ENCODE measurements around the gene UPK1A. TPM values are rescaled to one million over a fixed set of nuclear protein-coding genes. Genes with fewer than 3 reads are reported as not detected.

Gene UPK1A
- total and polyA plus RNA-seq, 2 of the 8 experiments (the other 6 are each of a cell fraction or from before 2014, with no cell fraction given): 0.56 to 9.9 TPM

- DNase-seq (ENCODE audit: low read depth in 1 of 2, low spot score in 2 of 2): peak in 1 of 2 experiments; percentile 80
- CTCF ChIA-PET (ENCODE audit: partially characterized antibody): interaction anchor here (3.6 to 8.4 kb wide), 2 partner anchors 11 kb away, joined by 20 to 67 read pairs; no protein-coding TSS in a partner anchor
- TF ChIP-seq KDM5A (IDR thresholded peaks at IDR 0.05; ENCODE audit: low read length) (no peak), KDM4A (IDR thresholded peaks at IDR 0.05; ENCODE audit: low read depth, low read length, severe bottlenecking) (no peak), ASH2L (IDR thresholded peaks at IDR 0.05; ENCODE audit: low read length) (no peak), POU5F1 (IDR thresholded peaks at IDR 0.05; ENCODE audit: low read depth, low read length) (no peak), MAFK (IDR thresholded peaks at IDR 0.05; ENCODE audit: low read depth, low read length) (no peak), SP1 (IDR thresholded peaks at IDR 0.05; ENCODE audit: low read depth, low read length) (0 out of 2 replicates have a peak, but pooled peaks have one; percentile 33), GABPA (IDR thresholded peaks at IDR 0.05; ENCODE audit: borderline replicate concordance, insufficient read depth, low read length) (no peak), E2F6 (IDR thresholded peaks at IDR 0.05) (peak; percentile 100), JUND (IDR thresholded peaks at IDR 0.05; ENCODE audit: low read length) (no peak), RNF2 (IDR thresholded peaks at IDR 0.05; ENCODE audit: borderline replicate concordance, low read depth, low read length, missing control alignments, poor library complexity, severe bottlenecking) (peak; percentile 67), POLR2AphosphoS5 (IDR thresholded peaks at IDR 0.05; ENCODE audit: low read depth, low read length) (peak; percentile 15; the same call in 1 of the 2 replicates), RFX5 (IDR thresholded peaks at IDR 0.05; ENCODE audit: borderline replicate concordance, low read depth, low read length) (no peak), JUN (IDR thresholded peaks at IDR 0.05; ENCODE audit: low read depth, low read length) (no peak)
Measured at GRCh38 chr19:35704218-35704617, 37.9 kb downstream of the UPK1A start, which contains the start of gene ZBTB32. Gene ZBTB32, plus strand, starts transcription at chr19:35704558. Its CDS starts 10,069 bp downstream, at chr19:35714627.

More at GRCh38 chr19:35704218-35704617, 37.9 kb downstream of the UPK1A start, which contains the start of gene ZBTB32:
- 52% methylated on average over 18 of the region's 24 CpGs; no CpG with 5 or more reads in 1 of the 2 experiments for WGBS, 2 experiments (ENCODE audit: extremely low coverage in 1 of 2, insufficient coverage in 1 of 2, insufficient read length in 1 of 2, insufficient replicate concordance in 2 of 2, low coverage in 1 of 2, low lambda C conversion rate in 2 of 2, missing lambda C conversion rate in 1 of 2)
- no peak within 1 kb of the TSS; the same call in 1 of the 2 replicates for H4K8ac ChIP-seq (ENCODE audit: extremely low read depth, insufficient read depth, low read length)
- no peak within 1 kb of the TSS for H2BK20ac ChIP-seq (ENCODE audit: low read length)
- no peak within 1 kb of the TSS for H2BK120ac ChIP-seq (replicated peaks; ENCODE audit: low read depth, low read length)
- H3K4me1 ChIP-seq (replicated peaks in 1 of 4; ENCODE audit: control insufficient read depth in 3 of 4, insufficient read depth in 4 of 4, low read length in 3 of 4): peaks cover 0 to 4% (median 3%) of the 10 kb centered on the region in 4 experiments; a peak in 4 of 7 replicates
- H2BK5ac ChIP-seq (ENCODE audit: low read depth, low read length): no peak within 1 kb of the TSS
- no peak within 1 kb of the TSS for H3K4ac ChIP-seq (replicated peaks; ENCODE audit: insufficient read length, low read depth, low read length)
- H3K14ac ChIP-seq (ENCODE audit: insufficient read length): no peak within 1 kb of the TSS
- no peak within 1 kb of the TSS for H4K91ac ChIP-seq (replicated peaks; ENCODE audit: insufficient read length, low read length)
- no peak within 1 kb of the TSS for H3K18ac ChIP-seq (ENCODE audit: extremely low read depth, low read length)
- H3K79me1 ChIP-seq (ENCODE audit: low read depth, low read length): no peaks in the 10 kb centered on the region
- no peak within 1 kb of the TSS; a peak in 1 of 4 replicates for H3K4me2 ChIP-seq (ENCODE audit: insufficient read depth in 1 of 2, low read depth in 2 of 2, low read length in 2 of 2)
- no peak within 1 kb of the TSS for H4K5ac ChIP-seq (ENCODE audit: insufficient read length, low read depth, low read length)
- no peak within 1 kb of the TSS for H3K9ac ChIP-seq (replicated peaks in 1 of 4; ENCODE audit: extremely low read depth in 1 of 4, low read depth in 3 of 4, low read length in 3 of 4)
- no peaks in the 10 kb centered on the region for H4K20me1 ChIP-seq (replicated peaks in 1 of 2; ENCODE audit: control insufficient read depth in 1 of 2, insufficient read depth in 2 of 2, low read length in 2 of 2)
- H3K36me3 ChIP-seq (ENCODE audit: control insufficient read depth in 2 of 4, insufficient read depth in 4 of 4, low read length in 3 of 4): no peaks in the 10 kb centered on the region; a peak in 1 of 8 replicates
- no peaks in the 10 kb centered on the region for H3K79me2 ChIP-seq (ENCODE audit: control insufficient read depth in 1 of 2, insufficient read depth in 2 of 2, low read length in 2 of 2)
- no peak within 1 kb of the TSS for H2AFZ ChIP-seq (ENCODE audit: low read length)
- POLR2A ChIA-PET (ENCODE audit: partially characterized antibody): interaction anchor here (0.7 to 3.7 kb wide), 3 partner anchors 9 to 36 kb away, joined by 3 to 28 read pairs (median 9); no protein-coding TSS in a partner anchor
- H3K27ac ChIP-seq (ENCODE audit: low read depth, low read length): no peak within 1 kb of the TSS
- no peak within 1 kb of the TSS for H3K23ac ChIP-seq (ENCODE audit: insufficient read length)
- peak; percentile 73 for FAIRE-seq
- no peak within 1 kb of the TSS for H2BK15ac ChIP-seq (ENCODE audit: low read length)
- H3K56ac ChIP-seq (replicated peaks; ENCODE audit: insufficient read length, low read depth, low read length): no peak within 1 kb of the TSS
- peaks cover 4% of the 10 kb centered on the region; the same call in 1 of the 2 replicates for H3K23me2 ChIP-seq (ENCODE audit: low read depth, low read length)
- peaks cover 2 to 11% (median 11%) of the 10 kb centered on the region in 4 experiments; a peak in 6 of 7 replicates for H3K27me3 ChIP-seq (replicated peaks in 1 of 4; ENCODE audit: control insufficient read depth in 3 of 4, extremely low read depth in 1 of 4, insufficient read depth in 3 of 4, low read length in 3 of 4)
- H3K4me3 ChIP-seq (ENCODE audit: extremely low read depth in 1 of 4, insufficient read depth in 2 of 4, low read depth in 3 of 4, low read length in 4 of 4): no peak within 1 kb of the TSS
- no peak within 1 kb of the TSS for H2BK12ac ChIP-seq (ENCODE audit: low read depth, low read length)
- H2AK5ac ChIP-seq (ENCODE audit: low read depth, low read length): no peak within 1 kb of the TSS
- peaks cover 0 to 3% of the 10 kb centered on the region in 2 experiments; a peak in 1 of 4 replicates for H3K9me3 ChIP-seq (ENCODE audit: insufficient read depth in 2 of 2, low read depth in 1 of 2, low read length in 1 of 2)

All from H1 (cell line).